NCI-H69 (cell line): ENCODE data around the gene ACOX2.

Experiments used
- DNase-seq: peaks from one replicate; lab custom pipeline; 2025; lab: John Stamatoyannopoulos, UW

The ACOX2 gene

GRCh38 chr3:58536501-58537411 is at the start of gene ACOX2:
TSS of gene ACOX2 (minus strand) at chr3:58537190. CDS start at chr3:58535106, 2,084 bp downstream.
- no peak for DNase-seq

DNA sequence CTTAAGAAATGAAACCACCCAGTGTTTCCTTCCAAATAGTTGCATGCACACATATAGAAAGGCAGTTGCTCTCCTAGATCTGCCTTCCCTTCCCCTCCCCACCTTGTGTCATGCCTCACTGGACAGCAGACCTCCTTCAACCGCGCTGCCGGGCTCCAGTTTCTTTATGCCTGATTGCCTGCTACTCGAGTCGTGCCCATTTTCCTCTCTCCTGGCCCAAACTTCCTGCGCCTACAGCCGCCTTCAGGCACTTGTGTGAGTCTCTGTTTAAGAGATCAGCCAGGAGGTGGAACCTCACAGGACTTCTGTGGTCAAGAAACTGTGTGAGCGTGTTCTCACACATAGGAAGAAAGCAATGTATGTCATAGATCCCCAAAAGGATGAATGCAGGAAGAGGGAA is 49.0 kb upstream of the ACOX2 start:
- peak; percentile 50 for DNase-seq

DNA sequence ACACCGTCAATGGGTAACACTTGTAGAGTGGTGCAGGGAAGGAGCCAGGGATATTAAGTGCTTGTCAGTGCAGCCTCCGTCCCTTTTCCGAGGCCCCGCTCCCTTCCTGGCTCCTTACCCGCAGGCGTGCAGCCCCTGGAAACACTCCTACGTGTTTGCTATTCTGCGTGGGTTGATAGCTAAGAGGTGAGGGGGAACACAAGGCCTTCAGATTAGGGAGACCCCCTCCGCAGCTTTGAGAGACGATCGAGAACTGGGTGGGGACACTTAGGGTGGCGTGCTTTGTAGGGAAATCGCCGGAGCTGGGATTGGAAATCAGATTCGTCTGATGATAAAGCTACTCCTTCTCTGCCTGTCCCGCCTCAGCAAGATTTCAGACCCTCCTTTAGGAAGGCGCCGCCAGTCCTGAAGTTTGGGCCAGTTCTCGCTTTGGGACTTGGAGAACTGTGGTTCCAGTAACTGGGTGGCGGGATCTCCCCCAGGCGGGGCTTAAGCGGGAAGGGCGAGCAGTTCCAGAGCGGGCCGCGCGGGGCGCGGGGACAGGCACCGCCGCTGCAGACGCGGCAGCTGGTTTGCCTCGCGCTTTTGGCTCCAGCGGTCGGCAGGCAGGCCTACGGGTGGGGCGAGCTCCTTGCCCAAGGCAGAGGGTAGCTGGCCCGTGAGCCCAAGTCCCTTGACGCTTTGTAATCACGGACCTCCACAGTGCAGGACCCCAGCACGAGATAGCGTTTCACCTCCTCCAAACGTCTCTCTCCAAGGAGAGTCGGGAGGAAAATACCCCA is 48.2 kb upstream of the ACOX2 start:
- DNase-seq = peak; percentile 85

- no peak for DNase-seq
These were observed 47.7 kb upstream of the ACOX2 start for GRCh38 chr3:58584690-58585004.

GRCh38 chr3:58581328-58582091 is 44.5 kb upstream of the ACOX2 start:
- DNase-seq = peak; percentile 82

- DNase-seq = peak; percentile 74
These were observed 43.9 kb upstream of the ACOX2 start for GRCh38 chr3:58580826-58581327.

- DNase-seq = no peak
These were observed 41.9 kb upstream of the ACOX2 start for GRCh38 chr3:58578873-58579272.

DNA sequence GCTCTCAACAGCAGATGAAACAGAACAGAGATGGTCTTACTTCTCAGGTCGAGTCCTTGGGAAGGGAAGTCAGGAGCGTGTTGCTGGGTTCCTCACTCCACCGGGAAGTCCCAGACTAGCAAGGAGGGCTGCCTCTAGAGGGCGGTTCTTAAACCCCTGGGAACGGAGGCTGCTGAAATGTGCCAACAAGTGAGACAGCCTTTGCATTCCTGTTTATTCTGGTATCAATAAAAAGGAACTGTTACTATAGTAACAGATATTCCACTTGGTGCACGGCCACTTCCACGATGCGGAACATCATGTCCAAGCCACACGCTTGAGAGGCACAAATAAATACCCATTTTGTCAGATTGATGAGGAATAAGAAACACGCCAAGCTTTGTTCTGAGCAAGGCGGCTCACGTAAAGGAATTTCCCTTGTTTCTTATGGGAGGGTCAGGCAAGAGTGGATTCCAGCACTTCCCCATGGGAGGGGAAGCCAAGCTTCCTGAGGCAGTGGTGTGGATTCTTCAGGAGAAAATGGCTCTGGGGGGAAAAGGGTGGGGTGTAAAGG is 40.4 kb upstream of the ACOX2 start, which contains the start of gene FAM107A:
Gene FAM107A (minus strand): TSS at position 123 of the 553 bp plus-strand sequence. CDS start 7,531 bp downstream, outside the sequence.
- peak; percentile 7 for DNase-seq

GRCh38 chr3:58576716-58577115 is 39.7 kb upstream of the ACOX2 start:
- no peak for DNase-seq

DNA sequence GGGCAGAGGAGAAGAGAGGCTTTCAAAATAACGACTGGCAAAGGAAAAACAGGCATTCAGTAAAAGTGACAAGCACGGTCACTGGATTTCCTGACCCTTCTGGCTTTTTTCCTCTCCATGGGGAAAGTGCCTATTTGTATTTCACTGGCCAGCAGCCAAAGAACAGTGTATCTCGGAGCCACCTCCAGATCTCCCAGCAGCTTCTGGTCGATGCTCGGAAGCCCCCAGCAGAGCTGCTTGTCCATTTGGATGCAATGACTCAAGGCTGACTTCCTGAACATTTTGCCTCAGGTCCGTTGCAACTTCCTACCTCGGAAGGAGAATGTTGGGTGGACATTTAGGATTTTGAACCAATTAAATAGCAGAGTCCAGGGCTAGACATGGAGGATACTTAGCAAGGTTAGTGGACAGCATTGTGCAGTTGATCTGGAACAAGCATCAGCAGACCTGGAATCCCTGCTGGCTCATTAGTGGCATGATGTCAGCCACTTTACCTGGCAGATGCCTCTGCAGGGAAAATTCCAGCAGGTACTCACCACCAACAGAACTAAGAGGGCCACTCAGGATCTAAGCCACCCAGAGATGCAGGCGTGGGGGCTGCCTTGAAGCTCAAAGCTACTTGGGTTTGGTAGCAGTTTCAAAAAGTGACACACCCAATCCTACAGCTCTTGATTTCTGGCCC is 39.1 kb upstream of the ACOX2 start:
- peak; percentile 64 for DNase-seq

DNA sequence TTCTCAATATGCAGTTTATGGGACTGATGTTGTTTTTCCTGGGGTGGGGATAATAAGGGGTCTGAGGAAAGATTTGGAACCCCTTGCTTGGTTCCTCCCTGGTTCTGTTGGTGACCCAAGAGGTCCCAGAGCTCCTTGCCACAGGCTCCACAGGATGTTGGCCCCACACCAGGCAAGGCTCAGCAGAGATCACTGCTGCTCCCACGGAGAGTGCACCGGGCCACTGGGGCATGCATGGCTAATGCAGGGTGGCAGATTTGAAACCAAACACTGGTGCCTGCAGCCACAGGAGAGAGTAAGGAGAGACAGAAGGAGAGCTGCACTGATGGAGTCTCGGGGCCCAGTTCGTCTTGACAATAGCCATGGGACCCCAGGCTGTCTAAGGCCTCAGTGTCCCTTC is 37.7 kb upstream of the ACOX2 start:
- DNase-seq = no peak

- no peak for DNase-seq
These were observed 37.1 kb upstream of the ACOX2 start for GRCh38 chr3:58574106-58574505.

- DNase-seq = no peak
These were observed 36.6 kb upstream of the ACOX2 start for GRCh38 chr3:58573640-58574039.

- DNase-seq = no peak
These were observed 35.7 kb upstream of the ACOX2 start for GRCh38 chr3:58572634-58573230.

GRCh38 chr3:58572013-58572633 is 35.1 kb upstream of the ACOX2 start:
- no peak for DNase-seq

GRCh38 chr3:58570851-58571250 is 33.9 kb upstream of the ACOX2 start:
- DNase-seq = no peak

- no peak for DNase-seq
These were observed 32.5 kb upstream of the ACOX2 start for GRCh38 chr3:58569287-58570001.

- peak; percentile 53 for DNase-seq
These were observed 31.7 kb upstream of the ACOX2 start for GRCh38 chr3:58568572-58569286.

GRCh38 chr3:58567251-58567515 is 30.2 kb upstream of the ACOX2 start:
- DNase-seq = no peak
